NAMALWA (cell line): ENCODE results near the gene FOXP1.
A peak's percentile ranks its signal among the peaks of the same experiment; 100 is the strongest.
"Not testable (repeated sequence)": the region's sequence is repeated elsewhere in the genome, so short reads cannot be mapped to it uniquely, and the experiment has no call there.

Source experiments
- DNase-seq: peaks from one replicate; pipeline ENCODE4 v3.0.0-alpha.2; 2015; ENCODE audit warnings: low spot score

FOXP1 gene

DNA sequence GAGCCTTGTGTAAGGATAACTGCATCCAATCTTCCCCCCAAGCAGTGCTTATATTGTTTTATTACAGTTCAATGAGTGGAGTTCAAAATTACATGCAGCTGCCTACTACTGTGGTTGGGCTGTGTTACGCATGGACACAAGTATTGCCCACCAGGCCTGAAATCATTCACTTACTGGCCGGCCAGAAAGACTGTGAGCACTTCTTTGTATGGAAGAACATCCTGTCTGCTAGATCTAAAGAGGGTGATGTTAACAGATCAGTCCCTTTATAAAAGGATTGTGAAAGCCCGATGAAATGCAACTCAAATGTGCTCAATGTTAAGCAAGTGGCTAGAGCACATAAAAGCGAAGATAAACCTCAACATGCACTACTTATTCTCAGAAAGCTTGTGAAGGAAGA lies 132.5 kb downstream of the FOXP1 start:
- no peak for DNase-seq

DNA sequence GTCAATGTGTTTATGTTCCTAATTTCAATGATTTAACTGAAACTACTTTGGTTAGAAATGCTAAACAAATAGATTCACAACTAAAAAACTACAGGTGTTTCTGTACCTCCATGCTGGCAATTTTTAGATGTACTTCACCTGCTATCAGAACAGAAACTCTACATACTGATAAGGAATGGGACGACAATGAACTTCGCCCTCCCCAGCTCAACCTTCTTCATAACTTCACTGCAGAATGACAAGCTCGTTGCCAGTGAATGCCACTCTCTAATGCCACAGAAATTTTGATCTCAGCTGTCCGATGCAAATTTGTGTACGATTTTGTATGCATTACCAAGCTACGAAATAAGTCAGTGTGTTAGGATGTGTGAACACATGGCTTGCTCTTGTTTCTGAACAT lies 133.4 kb downstream of the FOXP1 start:
- peak; percentile 34 for DNase-seq

DNA sequence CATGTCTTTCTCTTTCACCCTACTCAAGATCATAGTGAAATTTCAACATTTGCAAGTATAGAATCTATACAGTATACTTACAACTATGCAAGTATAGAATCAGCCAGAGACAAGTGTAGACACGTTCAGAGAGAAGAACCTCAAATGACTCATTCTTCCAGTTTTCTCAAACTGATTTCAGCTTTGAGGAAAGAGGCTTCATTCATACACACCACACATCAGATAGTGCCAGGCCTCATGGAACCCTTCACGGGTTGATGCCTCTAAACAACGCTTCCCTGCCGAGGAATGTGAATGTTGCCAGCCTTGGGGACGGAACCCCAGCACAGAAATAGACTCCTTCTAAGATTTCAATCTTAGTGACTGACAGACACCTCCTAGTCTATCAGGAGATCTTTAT lies 135.7 kb downstream of the FOXP1 start:
- DNase-seq: no peak

DNA sequence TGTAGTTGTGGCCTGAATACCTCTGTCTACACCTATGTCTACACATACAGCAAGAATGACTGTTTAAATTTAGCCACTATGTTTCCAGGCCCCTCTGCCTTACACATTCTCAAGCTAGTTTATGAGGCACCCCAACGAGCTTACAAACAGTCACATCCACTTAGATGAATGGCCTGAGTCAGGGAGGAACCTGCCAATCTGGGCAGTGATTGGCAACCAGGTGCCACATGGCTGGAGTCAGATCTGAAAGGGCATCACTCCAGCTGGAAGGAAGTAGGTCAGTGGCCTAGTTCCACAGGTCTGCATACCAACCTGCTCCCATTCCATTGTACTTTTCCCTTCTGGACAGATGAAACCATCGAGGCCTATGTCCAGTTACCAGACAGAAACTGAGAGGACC lies 136.3 kb downstream of the FOXP1 start:
- no peak for DNase-seq

DNA sequence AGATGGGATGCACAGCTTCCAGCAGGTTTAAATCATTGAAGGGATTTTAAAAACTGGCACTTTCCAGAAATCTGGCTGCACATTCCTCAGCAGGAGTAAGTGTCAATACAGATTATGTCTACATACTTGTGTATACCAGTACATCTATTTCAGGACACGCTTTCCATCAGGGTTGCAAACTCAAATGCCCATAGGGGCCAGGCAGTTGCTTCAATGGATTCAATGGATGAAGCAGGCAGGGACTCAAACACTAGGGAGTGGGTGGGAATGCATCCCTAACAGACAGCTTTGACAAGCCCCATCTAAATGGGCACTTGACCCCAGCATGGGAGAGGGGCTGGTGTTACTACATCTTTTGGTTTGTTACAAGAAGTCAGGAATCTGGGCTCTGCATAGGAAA lies 136.8 kb downstream of the FOXP1 start:
- no peak for DNase-seq

DNA sequence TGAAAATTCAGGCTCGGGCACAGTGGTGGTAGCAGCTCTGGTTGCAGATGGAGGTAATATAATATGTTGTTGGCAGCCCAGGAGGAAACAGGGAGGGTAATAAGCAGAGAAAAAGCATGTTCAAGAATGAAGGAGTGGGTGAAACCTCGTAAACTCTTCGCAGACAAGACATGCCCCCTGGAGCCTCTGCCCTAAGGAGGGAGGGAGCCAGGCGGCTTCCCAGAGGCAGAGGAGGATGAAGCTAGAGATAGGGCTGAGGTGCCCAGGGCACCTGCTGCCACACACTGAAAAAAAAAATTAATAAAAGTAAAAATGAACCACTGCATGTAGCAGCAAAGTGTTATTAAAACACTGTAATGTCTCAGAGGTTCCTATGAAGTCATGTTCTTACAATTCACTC lies 137.3 kb downstream of the FOXP1 start:
- no peak for DNase-seq

DNA sequence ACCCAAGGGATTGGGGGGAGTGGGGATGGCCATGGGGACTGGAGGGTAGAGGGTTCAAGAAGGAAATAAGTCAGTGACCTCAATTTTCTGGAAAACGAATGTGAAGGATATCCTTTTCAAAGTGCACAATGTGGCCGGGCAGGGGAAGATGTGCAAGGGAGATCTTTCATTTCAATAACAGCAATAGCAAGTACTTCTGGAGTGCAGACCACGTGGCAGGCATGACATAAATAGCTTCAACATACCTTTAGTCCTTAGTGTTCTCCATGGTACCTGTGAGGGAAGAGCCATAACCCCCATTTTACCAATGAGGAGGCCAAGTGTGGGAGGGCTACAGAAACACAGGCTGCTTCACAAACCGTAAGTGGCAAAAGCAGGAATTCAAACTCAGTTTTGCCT lies 138.7 kb downstream of the FOXP1 start:
- peak; percentile 36 for DNase-seq

DNA sequence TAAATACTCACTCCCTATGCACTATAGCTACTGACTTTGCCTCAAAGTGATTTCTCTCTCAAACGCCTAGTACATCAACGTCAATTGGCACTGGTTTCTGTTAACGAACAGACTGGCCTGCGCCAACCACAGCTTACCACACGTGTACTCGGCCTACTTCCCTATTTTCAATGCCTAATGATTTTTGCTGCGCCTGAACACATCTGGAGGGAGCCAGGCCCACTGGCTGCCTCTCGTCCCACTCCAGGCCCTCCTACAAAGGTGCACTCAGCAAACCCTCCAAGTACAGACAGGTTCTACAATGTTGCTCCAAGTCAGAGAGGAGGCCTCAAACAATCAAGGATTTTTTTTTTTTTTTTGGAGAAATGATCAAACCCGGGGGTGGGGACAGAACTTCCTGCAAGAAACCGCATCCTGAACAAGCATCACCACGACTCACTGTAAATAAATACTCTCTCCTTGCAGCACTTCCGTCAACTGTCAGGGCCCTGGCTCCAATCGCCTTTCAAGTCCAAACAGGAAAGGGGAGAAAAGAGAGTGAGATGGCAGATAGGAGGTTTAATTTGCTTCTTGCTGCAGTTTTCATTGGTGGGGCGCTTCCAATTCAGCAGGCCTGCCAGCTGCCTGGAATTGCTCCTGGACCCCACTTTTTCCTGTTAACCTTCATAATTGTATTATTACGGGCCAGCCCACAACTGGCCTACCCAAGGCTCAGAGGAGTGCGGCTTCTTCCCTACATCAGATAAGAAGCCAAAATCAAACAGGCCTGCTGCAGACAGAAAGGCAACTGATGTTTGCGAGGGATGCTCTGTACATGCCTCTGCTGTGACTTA lies 139.3 kb downstream of the FOXP1 start:
- DNase-seq: peak; percentile 89

DNA sequence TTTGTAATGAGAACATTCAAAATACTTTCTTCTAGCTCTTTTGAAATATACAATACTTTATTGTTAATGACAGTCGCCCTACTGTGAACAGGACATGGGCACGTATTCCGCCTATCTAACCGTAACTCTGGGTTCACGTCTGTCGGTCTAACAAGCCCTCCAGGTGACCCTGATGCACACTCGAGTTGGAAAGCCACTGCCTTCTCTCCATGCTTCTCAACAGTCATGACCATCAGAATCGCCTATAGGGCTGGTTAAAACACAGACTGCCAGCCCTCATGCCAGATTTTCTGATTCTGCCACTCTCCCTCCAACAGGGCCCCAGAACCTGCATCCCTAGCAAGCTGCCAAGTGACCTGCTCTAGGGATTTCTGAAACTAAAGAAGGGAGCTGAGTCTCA lies 140.2 kb downstream of the FOXP1 start:
- peak; percentile 27 for DNase-seq

DNA sequence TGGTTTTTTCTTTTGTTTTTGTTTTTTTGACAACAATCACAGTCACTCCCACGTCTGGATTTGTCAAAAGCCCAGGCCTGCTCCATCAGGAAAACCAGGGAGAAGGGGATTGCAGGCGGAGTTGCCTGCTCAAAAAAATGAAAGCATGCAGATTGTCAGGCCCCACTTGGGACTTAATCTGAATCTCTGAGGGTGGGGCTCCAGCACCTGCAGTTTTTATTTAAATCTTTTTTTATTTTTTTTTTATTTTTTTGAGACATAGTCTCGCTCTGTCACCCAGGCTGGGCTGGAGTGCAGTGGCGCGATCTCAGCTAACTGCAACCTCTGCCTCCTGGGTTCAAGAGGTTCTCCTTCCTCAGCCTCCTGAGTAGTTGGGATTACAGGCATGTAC lies 140.9 kb downstream of the FOXP1 start:
- DNase-seq: peak; percentile 64

DNA sequence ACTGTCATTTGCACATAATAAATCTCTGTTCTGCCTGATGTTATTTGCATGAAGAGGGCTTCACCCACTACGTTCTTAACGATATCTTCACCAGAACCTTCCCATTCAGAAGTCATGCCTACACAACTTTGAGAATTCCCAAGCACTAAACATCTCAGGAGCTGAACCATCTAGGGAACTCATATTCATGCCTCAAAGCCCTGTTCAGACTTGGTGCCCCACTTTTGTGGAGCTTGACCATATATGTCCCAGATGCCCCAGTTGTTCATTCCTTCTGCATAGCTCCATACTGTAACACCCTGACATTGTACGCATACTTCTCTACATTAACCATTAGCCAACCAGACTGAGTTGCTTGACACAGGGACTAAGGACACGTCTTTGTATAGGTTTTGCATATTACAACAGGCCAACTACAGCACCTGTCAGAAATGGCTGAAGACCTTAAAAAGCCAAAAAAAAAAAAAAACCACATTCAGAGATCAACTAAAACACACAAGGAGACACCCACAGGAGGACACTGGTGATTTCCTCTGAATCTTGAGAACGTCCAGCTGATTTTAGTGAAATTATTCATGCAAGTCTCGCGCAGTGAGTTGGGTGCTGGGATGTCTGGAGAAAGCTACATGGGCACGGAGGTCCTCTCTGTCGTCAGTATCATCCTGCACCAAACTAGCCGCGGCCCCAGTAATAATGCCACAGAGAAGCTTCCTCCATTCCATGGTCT lies 141.4 kb downstream of the FOXP1 start:
- peak; percentile 78 for DNase-seq

DNA sequence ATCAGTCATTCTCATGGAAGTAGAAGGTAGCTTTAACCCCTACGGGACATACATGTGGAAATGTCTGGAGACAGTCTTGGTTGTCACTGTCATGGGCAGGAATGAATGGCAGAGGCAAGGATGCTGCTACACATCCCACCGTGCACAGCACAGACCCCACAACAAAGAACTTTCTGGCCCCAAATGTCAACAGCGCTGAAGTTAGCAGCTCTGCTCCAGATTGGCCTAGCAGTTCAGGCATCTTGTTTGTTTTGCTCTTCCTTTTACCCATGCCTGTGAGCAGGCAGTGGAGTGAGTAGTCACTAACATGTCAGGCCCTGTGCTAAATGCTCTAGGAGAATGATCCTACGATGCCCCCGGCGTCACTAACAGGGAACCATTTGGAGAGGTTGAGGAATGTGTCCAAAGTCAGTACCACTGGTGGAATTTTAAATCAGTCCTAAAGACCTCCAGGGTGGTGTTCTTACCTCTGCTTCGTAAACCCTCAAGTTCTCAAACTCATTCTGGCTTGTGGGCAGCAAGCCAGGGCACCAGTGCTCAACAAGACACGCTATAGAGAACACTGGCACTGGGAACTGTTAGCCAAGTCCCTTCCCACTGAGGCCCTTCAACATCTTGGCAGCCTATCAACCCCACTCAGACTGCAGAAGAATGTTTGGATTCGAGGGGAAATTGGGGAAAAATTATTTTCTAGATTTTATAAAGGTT lies 142.2 kb downstream of the FOXP1 start:
- peak; percentile 45 for DNase-seq

DNA sequence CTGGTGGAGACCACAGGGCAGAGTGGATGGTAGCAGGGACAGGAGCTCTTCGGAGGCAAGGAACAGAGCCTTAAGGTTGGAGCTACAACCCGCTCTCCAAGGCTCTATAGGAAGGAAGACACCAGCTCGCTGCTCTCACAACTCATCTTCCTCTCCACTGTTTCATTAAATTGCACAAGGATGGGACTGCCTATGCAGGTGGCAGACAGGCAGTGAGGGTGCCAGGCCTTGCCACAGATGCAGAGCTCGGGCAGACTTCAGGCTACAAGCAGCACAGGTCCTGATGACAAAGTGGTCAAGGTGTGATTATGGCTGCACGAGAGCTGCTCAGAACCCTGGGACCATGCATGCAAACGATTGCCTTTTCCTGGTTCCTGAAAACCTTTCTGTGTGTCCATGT lies 144.6 kb downstream of the FOXP1 start:
- DNase-seq: no peak

DNA sequence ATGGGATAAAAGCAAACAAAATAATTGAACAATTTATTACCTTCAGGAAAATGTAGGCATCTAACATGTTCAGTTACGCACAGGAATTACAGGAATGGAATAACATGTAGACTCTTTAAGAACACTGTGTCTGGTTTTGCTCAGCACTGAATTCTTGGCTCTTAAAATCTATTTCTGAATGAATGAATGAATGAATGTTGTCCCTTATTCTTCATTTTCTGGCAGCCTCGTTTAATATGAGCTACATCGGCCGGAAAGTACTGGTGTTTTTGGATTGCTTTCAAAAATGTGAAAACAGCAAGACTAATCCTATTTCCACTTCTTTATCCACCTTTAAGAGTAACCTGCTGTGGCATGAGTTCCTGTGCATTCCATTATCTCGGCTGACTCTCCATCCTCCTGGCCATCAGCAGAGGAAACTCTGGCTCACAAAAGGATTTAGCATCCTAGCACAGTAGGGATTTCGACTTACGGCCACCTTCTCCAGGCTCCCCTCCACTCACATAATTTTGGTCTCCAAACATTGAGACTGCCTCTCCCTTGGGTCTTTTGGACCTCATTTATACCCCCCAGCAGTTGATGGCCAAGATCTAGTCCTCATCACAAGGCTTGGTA lies 145.3 kb downstream of the FOXP1 start:
- DNase-seq: no peak

DNA sequence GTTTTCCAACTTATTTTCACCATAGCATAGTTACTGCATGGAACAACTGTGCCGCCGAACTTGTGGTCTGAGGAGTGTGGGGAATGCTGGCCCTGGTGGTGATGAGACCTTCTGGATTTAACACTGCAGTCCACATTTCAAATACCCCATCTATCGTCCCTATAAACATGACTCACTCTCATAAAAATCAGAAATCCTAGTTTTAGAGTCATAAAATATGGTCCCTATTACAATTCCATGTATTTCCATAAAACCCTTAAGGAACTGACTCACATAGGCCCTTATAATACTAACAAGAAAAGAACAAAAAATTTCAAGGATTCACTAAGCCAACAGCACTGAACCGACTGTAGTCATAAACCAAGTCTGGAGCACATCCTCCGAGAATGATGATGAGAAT lies 147.2 kb downstream of the FOXP1 start:
- no peak for DNase-seq

DNA sequence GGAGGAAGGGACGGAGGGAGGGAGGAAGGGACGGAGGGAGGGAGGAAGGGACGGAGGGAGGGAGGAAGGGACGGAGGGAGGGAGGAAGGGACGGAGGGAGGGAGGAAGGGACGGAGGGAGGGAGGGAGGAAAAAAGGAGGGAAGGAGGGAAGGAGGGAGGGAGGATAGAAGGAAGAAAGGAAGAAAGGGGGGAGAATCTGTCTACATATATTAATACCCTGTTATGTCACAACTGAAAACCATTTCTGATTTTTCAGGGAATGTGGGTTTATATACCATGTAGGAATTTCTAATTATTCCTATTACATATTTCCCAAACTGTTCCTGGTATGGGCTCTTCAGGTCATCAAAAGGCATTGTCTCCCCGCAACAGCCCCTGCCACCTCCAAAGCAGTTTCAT lies 147.7 kb downstream of the FOXP1 start:
- DNase-seq: not testable (repeated sequence)

DNA sequence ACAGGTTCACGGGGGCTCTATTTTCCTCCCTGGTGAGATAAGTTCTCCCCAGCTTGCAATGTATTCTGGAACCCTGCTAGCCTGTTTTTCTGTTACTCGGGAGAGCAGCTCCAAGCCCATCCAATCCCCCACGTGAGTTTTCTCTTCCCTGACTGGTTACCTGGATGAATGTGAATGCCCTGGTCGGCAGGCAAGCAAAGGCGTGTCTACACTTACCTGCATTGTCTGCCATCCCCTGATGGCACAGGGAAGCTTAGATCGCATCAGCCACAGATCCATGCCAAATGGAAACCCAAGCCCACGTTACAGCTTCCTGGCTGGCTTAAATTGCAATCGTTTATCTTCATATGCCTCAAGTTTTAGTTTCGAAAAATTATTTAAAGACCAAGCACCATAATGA lies 149.9 kb downstream of the FOXP1 start:
- DNase-seq: no peak

DNA sequence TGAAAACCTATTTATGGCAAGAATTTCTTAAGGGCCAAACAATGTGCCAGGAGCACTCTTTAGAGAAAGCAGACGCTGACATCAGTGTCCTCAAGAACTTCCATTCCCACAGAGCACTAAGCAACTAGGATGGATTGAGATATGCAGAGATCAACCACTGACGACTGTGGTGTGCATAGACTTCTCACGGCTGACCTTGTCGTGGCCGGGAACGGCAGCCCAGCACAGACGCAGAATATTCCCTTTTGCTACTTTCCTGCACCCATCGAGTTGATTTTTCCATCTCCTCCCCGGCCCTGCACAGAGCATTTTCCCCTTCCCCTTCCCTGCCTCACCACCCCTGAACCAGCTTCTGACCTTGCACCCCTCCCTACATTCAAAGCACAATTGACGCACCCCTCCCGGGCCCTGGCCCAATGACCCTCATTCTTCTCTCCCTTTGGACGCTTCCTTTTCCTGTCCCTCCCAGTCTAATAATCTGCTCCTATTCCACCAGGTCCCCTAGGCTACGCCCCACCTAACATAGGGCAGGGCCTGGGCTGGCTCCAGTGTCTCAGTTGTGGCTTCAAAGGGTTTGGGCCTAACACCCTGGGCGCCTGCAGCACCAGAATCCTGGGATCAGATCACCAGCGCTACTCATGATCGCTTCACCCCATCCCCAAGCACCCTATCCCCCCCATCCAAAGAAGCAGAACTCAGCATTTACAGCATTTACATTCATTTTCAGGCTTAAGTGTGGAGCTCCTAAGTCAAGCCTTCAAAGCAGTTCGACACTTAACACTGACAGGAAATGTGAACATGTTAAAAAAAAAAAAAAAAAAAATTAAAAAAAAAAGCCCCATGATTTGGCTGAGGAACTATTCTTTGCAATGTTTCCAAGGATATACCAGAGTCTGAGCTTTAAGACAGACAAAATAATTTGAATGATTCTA lies 151.2 kb downstream of the FOXP1 start:
- no peak for DNase-seq

DNA sequence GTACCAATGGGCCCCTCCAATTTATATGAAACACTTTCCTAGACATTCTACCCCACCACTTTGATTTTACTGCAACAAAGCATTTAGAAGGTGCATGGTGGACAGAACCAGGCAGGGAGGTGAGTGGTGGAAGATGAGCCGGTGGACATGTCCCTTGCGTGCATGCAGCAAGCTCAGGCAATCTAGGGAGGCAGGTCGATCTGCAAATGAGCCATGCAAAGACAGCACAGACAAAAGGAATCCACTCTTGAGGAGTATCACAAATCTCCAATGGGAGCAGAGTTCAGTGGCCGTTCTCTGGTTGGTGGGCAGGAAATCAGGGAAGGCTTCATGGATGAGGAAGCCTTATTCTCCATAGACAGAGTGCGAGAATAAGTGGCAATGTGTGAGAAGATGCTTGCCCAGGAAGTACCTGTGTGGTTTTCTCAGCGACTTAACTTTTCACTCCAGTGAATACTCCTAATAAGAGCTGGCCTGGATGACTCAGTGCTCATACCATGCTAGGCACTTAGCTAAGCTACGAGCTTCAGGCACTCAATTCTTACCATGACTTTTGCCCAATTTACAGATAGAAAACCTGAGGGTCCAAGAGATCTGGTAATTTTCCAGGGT lies 152.5 kb downstream of the FOXP1 start:
- no peak for DNase-seq

DNA sequence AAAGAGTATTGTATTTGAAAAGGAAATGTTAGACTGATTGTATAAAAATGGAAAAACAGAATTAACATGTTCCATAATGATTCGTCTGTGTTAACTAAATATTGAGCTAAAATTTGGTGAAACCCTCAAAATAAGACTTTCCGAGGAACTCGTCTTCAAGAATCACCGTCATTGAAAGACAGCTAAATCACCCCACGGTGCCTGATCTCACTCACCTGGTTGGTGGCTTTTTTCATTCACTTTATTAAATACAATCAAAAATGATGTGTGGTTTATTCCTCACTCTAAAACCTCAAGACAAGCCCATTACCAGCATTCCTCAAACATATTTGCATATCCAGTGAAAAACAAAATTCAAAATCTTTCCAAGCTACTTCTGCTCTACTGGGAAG lies 153.9 kb downstream of the FOXP1 start:
- DNase-seq: no peak
